GM19023 (cell line): ENCODE results near the gene TMEM175.
"Not testable (repeated sequence)": the region's sequence is repeated elsewhere in the genome, so short reads cannot be mapped to it uniquely, and the experiment has no call there.

Experiments used
- ATAC-seq: cut with Tn5 transposase; IDR thresholded peaks from one replicate; pipeline ENCODE4 v1.9.1; 2021; ENCODE audit warnings: mild to moderate bottlenecking, moderate library complexity; ENCODE audit not compliant: unreplicated experiment

Gene TMEM175

DNA sequence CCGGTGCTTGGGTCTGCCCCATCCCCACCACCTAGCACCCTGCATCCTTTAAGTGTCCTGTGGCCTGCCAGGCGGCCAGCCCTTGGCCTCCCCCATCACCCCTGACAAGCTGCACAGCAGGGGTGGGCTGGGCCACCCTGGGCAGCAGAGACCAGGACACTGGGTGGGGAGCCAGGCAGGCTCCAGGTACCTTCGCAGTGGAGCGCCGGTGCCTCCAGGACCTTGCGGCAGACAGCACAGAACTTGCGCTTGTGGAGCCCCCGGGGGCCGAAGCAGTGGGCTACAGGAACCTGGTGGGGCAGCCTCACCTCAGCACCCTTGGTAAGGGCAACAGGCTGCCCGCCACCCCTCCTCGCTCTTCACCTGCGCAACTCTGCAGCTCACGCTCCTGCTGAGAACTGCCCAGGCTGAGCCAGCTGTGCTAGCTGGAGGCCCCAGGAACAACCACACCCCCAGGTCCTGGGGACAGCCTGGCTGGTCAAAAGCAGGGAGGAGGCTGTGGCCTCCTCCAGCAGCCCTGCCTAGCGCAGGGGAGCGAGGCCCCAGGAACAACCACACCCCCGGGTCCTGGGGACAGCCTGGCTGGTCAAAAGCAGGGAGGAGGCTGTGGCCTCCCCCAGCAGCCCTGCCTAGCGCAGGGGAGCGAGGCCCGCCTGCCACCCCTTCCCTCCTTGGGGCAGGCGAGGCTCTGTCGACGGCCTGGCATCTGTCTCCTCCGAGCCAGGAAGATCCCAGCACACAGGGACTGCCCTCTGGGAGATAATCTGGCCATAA is 36.5 kb downstream of the TMEM175 start:
- ATAC-seq = no peak

DNA sequence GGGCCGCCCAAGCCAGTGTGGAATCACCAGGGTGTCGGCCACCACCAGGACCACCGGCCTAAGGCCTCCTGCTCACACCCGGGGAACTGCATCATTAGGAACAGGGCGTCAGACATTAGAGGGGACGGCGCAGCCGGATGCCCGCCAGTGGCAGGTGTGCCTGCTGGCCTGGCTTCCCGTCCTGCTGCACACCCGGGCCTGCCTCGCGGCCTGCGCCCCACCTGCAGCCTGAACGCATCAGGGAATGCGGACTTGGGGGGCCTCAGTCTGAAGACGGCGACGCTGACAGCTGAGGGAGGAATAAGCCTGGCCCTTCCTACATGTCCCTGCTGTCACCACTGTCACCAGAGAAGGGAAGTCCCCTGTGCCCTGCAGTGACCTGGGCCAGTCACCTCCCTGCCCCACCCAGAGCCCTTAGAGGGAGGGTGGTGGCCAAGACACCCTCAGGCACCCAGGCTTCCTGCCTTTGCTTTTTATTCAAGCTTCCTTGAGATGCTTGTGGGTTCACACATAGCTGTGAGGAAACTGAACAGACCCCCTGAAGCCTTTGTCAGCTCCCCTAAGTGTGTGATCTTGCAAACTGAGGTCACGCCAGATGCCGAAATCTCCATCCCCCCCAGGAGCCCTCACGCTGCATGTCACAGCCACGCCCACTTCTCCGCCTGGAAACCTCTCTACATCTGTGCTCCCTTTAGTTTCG is 37.9 kb downstream of the TMEM175 start:
- no peak for ATAC-seq

DNA sequence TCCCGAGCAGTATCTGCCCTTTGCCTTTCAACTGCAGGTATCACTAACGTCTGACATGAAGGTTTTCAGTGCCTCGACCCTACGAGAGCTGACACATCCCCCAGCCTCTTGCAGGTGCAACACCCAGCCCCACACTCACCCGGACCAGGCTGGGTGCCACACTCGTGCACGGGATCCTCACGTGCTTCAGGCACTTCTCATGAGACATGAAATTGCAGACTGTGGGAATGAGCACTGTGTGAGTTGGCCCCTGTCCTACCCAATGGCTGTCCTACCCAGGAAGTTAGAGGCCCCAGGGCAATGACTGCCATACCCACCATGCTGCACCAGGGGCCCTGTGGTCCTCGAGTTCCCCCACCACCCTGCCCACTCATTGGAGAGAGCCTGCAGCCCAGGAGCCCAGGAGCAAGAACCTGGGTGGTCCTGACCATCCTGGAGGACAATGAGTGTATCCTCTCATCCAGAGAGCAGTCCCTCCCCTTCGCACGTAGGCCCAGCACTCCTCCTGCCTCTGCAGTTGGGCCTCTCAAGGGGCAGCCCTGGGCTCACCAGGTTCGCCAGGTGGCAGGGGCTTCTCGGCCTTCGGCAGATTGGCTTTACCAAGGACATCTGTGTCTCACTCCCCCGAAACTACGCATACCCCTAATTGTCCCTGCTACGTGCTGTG is 38.7 kb downstream of the TMEM175 start:
- no peak for ATAC-seq

DNA sequence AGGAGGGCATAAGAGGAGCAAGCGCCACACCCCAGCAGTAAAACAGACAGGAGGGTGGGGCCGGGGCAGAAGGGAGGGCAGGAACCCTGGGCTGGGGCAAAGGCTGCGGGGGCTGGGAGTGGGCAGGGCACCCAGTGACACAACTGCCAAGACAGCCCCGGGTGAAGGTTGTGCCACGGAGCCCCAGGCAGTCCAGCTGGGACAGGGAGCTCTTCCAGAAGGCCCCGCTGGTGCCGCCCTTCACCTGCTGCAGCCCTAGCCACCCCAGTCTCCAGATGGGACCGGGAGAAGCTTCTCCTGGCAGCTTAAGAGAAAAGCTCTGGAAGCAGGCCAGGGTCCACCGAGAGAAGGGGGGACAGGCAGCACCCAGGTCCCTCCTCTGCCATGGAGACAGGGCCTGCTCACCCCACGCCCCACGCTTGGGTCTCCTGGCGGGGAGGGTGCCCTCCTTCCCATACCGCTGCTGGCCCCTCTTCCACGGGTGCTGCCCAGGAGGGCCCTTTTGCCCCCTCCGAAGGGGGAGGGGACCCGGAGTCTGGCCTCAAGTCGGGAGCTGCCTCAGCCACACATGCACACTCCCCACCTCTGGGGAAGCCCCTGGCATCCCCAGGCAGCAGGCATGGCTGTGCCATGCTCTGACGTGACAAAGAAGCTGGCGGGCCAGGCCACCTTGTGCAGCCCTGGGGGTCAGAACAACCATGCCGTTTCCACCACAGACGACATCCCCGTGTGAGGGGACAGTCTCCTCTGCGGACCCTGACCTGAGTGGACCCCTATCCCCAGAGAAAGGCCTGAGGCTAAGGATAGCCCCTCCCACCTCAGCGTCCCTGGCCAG is 39.6 kb downstream of the TMEM175 start:
- ATAC-seq = no peak

DNA sequence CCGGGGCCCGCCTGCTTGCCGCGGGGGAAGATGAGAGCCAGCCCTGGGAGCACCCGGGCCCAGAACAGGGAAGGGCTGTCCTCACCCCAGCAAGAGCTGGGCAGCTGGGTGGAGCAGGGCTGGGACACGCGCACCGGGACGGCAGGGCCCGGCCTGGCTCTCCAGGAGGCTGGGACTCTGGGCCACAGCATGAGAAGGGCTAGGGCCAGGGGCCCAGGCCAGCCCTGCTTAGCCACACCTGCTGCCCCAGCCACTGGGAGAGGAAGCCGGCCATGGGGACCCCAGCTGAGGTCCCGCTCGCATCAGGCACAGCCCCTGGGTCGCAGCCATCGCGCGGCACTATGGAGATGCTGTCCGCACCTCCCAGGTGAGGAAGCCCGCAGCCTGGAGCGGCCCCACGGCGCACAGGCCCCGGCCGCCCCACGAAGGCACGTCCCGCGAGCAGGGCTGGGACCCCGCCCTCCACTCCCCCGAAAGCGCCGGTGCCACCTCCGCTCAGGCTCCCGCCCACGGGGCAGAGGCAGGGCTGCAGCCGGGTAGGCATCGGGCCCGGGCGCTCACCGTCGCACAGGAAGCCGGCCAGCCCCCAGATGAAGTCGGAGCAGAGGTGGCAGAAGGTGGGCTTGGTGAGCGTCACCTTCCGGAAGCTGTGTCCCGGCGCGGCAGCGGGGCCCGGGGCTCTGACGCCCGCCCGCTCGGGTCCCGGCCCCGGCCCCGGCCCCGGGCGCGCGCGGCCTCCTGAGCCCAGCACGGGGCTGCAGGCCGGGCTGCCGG is 40.6 kb downstream of the TMEM175 start:
- peak; percentile 47 for ATAC-seq

DNA sequence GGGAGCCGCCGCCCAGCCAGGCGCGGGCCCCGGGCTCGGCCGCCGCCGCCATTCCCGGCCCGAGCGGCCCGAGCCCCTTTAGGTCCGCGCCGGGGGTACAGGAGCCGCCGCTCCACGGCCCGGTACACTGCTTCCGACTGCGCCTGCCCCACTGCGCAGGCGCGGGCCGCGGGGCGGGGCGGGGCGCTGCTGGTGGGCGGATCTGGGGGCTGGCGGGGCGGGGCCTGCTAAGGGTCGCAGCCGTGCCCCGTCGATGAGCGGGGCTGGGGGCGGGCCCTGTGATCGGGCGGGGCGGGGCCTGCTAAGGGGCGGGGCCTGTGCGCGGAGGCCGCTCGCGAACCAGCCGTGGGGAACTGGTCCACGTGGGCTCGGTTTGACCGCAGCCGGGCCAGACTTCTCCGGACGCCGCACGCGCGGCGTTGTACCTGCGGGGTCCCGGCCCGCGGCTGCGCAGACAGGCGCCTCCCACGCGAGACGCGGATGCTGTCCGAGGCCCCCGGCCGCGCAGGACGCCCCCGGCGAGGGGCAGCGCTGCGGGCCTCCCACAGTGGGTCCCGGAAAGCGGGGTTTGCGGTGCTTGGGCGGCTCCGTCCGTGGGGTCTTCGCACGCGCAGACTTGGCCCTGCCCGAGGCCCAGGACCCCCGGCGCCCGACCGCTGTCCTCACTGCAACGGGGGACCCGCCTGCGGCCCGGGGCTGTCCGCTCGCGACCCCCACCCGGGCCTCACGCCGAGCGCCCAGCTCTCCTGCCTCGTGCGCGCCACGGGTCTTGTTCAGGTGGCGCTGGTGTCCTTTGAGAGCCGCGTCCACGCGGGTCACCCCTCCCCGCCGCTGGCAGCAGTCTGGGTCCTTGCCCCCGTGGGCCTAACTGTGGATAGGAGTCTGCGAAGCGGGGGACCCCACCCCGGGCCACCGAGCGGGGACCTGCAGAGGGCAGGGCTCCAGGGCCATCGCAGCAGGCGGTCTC is 41.5 kb downstream of the TMEM175 start, which contains the start of gene DGKQ:
DGKQ (minus strand) TSS at position 139 of the 967 bp plus-strand sequence; CDS start at position 52, 87 bp downstream.
- peak; percentile 60 for ATAC-seq

DNA sequence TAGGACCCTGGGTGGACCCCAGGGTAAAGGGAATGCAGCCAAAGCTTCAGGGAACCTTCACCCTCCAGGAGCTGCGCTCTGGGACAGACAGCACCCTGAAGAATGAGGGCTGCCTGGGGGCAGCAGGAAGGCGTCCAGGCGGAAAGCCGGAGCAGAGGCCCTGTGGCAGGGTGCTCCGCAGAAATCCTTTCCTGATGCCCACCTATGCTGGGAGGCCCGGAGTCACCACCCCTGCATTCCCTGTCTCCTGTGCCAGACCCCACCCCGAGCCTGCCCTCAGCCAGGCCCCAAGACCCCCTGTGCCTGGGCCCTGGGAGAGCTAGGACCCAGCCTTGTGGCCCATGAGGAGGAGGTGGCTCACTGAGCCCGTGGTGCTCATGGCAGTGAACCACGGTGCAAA is 42.4 kb downstream of the TMEM175 start:
- ATAC-seq = no peak

DNA sequence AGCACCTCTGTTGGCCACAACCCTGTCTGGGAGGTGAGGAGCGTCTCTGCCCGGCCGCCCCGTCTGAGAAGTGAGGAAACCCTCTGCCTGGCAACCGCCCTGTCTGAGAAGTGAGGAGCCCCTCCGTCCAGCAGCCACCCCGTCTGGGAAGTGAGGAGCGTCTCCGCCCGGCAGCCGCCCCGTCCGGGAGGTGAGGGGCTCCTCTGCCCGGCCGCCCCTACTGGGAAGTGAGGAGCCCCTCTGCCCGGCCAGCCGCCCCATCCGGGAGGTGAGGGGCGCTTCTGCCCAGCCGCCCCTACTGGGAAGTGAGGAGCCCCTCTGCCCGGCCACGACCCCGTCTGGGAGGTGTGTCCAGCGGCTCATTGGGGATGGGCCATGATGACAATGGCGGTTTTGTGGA is 43.8 kb downstream of the TMEM175 start:
- ATAC-seq = not testable (repeated sequence)

DNA sequence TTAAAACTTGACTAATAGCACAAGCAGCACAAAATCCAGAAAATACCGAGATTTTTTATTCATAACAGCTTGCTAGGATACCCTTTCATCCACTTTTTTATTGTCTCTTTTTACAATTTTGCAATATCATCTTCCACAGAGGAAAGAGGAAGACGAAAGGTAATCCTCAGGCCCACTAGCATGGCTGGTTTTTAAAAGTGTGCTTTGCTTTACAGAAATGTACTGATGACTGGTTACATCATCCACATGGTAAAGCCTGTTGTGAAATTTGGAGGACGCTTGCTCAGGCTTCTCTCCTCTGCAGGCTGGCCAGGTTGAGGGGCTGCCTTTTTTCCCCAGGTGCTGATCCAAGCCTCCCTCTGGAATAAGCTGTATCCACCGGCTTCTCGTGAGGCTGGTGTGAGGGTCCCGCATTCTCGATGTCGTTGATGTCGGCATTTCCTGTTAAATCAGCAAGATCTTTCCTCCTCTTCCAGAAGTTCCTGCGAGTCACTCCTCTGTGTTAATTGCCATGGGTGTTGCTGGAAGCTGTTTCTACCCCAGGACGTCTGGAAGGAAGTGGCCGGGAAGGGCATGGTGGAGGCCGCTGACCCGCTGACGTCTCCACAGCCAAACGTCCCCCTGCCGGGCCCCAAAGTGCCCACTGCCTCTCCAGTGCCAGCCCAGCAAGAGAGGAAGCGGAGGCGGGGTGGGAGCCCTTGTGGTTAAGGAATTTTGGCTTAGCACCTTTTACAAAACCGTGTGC is 46.9 kb downstream of the TMEM175 start:
- ATAC-seq = no peak

DNA sequence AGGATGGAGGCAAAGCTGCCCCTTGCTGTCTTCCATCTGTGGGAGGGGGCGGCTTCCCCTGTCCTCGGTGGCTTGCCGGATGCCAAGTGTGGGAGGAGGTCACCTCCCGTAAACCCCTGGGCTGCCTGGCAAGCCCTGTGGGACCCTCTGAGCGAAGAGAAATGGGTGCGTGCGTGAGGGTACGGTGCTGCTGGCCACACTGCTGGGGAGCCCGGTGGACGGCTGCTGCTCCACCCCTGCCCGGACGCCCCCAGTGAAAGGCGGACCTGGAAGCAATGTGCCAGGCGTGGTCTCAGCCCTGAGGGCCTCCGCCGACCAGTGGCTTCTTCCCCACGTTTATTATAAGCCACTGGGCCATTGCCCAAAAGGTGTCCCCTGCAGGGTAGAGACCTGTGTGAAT is 50.0 kb downstream of the TMEM175 start:
- no peak for ATAC-seq

DNA sequence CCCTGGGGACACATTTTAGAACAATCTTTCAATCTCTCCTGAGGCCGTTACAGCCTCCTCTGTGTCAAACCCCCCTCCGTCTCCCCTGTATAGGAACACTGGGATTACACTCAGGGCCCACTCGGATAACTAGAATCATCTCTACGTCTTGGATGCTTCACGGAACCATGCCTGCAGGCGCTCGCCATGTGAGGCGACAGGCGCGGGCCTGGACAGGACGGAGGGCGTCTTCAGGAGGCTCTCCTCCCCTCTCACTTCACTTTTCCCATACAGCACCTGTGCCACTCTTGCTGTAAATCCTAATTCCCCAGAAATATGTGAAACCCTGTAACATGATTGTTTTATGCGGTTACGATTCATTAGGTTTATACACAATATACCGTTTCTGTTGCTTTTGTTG is 50.6 kb downstream of the TMEM175 start:
- ATAC-seq = no peak

DNA sequence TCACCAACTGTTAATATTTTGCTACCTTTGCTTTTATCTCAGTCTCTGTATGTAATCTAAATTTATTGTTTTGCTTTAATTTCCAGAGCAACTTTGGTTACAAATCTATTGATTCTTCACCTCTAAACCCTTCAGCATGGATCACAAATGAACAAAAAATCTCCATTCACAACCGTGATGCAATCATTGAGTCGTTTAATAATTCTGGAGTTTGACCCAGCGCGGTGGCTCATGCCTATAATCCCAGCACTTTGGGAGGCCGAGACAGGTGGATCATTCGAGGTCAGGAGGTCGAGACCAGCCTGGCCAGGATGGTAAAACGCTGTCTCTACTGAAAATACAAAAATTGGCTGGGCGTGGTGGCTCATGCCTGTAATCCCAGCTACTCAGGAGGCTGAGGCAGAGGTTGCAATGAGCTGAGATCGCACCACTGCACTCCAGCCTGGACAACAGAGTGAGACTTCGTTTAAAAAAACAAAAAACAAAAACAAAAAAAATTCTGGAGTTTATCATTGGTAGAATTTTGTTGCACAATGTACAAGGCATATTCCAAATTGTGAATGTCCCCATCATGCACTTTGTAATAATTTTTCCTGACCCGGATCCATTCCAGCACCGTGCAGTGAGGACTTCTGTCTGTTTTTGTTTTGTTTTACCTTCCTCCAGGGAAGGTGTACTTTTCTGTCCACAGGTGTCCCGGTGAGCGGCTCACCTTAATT is 52.2 kb downstream of the TMEM175 start:
- no peak for ATAC-seq

DNA sequence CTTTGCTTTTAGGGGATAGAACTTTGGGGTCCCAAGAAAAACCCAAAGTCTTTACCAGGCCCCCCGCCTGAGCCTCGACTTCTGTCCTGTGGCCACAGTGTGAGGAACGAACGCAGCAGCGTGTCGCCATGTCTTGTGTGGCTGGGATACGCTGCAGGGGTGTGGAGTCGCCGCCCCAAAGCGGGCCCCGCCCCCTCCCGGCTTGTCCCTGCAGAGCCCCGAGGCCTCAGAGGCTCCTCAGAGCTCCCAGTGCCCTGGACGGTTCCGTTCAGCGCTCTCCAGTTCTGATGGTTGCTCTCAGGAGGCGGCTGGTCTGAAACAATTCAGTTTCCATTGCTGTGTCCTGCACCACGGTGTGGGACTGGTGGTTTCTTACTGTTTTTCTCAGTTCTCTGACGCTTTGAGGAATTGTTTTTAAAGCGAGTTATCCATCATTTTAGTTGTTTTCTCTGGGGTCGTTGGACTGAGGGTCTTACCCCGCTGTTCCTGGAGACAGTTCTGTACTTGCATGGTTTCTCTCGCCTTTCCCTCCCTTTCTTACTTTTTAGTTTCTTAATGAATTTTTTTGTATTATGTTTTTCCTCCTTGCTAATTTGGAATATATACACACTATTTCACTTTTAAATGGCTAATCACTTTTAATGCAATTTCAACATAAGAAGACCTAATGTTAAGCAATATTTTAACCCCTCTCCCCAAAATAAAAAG is 53.0 kb downstream of the TMEM175 start:
- no peak for ATAC-seq

DNA sequence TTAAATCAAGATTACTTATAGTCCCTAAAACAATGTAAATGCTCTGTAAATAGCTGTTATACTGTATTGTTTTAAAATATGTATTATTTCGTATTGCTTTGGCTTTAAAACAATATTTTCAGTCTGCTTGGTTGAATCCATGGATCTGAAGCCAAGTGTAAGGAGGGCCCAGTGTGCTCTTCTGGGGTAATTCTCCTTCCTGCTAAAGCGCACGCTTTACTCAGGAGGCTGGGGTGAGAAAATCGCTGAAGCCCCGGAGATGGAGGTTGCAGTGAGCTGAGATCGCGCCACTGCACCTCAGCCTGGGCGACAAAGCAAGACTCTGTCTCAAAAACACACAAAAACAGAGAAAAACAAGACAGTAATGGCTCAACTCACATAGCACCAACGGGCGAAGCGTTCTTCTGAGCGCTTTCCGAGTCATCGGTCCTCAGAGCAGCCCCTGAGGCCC is 54.2 kb downstream of the TMEM175 start:
- peak; percentile 22 for ATAC-seq

DNA sequence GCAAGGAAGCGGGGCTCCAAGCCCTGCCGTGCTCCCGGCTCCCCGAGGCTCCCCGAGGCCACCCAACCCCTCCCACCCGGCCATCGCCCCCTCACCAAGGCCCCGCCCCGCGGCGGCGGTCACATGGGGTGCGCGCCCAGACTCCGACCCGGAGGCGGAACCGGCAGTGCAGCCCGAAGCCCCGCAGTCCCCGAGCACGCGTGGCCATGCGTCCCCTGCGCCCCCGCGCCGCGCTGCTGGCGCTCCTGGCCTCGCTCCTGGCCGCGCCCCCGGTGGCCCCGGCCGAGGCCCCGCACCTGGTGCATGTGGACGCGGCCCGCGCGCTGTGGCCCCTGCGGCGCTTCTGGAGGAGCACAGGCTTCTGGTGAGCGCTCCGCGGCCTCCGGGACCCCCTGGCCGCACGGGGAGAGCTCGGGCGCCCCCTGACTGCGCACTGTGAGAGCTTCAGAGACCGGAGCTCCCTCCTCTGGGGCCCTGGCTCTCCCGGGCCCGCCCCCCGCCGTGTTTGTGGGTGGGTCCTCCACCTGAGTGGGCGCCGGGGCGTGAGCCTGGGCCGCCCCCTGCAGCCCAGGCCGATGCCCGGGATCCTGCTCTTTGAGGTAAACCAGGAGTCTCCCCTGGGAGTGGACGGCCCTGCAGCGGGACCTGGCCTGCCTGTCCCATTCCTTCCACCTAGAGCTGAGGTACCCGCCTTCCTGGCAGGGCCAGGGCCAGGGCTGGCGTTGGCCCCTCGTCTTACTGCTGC is 54.8 kb downstream of the TMEM175 start, which contains the start of gene IDUA:
IDUA (plus strand) TSS at position 166 of the 745 bp plus-strand sequence; CDS start at position 207, 41 bp downstream.
- peak; percentile 65 for ATAC-seq
